Measurements from ENCODE around the gene RESF1.

The RESF1 gene

GRCh38 chr12:31959701-31960391 is 631 bp downstream of the RESF1 start:
- DNase-seq, result peak; percentile 74

DNA sequence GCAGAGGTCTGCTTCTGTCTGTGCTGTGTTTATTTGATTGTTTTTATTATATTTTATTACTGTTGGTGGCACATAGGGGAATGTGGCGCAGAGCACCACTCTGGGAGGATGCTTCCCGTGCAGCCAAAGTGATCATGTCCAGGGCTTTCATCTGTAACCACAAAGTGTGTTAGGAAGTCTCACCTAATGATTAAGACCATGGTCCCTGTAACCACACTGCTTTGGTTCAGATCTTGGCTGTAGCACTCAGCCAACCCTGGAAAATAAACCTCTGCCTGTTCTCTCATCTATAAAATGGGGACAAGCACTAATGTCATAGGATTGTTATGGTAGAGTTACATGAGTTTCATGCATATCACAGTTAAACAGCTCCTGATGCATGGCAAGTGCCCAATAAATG is 1.9 kb downstream of the RESF1 start:
- no peak for DNase-seq

GRCh38 chr12:31962076-31962475 is 2.9 kb downstream of the RESF1 start:
- no peak for DNase-seq

DNA sequence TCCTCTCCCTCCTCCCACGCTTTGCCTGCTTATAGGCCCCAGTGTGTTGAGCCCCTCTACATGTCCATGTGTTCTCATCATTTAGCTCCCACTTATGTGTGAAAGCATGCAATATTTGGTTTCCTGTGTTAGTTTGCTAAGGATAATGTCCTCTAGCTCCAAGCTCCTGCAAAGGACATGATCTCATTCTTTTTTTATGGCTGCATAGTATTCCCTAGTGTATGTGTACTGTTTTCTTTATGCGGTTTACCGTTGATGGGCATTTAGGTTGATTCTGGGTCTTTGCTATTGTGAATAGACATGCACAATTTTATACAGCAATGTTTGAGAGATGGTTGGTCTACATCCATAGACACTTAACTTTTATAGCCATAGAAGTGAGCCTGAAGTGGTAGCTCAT is 5.1 kb downstream of the RESF1 start:
- no peak for DNase-seq

DNA sequence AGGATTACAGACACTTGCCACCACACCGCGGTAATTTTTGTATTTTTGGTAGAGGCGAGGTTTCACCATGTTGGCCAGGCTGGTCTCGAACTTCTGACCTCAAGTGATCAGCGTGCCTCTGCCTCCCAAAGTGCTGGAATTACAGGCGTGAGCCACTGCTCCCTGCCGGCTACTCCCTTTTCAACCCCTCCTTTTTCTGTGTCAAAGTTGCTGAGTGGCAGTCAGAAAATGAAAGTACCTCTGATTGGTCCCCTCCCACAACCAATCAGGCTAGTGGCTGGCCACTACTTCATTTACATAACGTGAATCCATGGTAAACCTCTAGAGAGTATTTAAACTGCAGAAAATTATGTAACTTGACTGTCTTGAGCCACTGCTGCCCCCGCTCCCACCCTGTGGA is 5.9 kb downstream of the RESF1 start:
- DNase-seq, result no peak

GRCh38 chr12:31966558-31967205 is 7.5 kb downstream of the RESF1 start:
- DNase-seq, result no peak

DNA sequence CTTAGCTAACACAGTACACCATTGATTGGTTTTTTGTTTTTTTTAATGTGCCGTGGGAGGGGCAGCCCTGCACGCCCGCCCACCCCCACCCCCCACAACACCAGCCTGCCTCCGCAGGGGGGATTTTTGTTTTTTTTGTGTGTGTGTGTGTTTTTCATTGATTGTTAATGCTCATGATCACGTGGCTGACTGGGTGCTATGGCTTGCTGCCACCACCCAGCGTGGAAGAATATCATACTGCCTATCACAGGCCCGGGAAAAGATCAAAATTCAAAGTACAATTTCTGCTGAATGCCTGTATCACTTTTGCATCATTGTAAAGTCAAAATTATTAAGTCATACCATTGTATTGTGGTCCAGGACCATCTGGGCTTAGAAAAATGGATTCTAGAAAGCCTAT is 8.3 kb downstream of the RESF1 start:
- no peak for DNase-seq

DNA sequence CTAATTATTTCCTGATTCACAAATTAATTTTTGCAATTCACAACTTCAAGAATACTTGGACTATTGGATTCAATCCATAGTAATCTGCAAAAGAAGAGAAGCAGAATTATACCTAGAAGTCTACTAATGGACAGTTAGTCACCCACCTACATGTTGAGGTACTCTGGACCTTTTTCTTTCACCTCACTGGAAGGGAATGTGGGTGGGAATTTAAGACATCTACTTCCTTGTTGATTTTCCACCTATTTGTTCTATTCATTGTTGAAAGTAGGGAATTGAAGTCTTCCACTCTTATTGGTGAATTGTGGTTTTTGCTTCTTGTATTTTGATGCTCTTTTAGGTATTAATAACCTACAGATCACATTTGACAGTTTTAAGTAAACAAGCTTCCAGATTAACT is 11.0 kb downstream of the RESF1 start:
- DNase-seq, result no peak

DNA sequence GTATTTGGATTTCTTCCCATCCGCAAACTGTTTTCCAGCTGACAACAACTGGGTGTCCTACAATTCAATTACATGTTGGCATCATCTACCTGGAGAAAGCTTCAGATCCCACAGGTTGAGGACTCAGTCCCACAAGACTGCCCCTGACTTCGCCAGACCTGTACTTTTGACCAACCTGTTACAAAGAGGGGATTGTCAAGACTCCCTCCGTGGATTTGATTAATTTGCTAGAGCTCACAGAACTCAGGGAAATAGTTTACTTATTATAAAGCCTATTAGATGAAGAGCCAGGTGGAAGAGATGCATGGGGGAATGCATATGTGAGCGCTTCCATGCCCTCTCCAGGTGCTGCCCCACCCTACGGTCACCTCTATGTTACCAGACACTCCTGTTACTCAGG is 14.6 kb downstream of the RESF1 start:
- no peak for DNase-seq

GRCh38 chr12:31974673-31975072 is 15.5 kb downstream of the RESF1 start:
- no peak for DNase-seq

GRCh38 chr12:31984806-31985591 is 25.8 kb downstream of the RESF1 start:
- DNase-seq, result no peak

- DNase-seq, result no peak
Measured at GRCh38 chr12:31985832-31986231, 26.6 kb downstream of the RESF1 start.

DNA sequence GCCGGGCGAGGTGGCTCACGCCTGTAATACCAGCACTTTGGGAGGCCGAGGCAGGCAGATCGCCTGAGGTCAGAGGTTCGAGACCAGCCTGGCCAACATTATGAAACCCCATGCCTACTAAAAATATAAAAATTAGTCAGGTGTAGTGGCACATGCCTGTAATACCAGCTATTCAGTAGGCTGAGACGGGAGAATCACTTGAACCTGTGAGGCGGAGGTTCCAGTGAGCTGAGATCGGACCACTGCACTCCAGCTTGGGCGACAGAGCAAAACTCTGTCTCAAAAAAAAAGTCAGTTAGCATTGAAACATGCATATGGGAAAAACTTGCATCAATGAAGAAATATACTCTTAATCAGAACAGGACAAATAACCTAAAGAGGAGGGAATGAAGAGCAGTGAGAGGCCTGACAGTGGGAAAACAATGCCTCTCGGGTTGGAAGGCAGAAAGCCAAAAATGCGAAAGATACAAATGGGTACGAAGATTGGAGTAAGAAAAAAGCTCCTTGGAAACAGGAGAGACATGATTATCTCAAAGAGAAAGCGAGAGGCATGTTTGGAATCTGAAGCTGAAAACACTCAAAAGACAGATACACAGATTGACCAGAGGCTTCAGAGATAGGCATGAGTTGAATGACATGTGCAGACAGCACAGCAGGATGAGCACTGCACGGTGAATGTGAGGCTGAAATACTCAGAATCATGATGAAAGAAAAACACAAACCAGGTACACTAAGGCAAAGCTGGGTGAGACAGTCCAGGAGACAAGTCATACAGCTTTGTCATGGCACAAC is 30.6 kb downstream of the RESF1 start:
- no peak for DNase-seq

DNA sequence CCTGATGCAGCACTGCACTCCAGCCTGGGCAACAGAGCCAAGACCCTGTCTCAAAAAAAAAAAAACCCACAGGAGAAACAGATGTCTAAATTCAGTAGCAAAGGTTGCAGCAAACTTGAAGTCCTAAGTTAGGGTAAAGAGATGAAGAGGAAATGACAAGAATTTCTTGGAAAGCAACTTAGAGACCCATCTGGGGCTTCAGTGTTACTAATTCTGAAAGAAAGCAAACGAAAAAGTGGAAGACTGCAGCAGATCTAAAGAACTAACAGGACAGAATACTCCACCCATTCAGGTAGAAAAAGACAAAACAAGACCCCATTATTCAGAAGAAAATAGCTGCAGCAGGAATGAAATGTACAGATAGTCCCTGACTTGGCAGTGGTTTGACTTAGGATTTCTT is 31.9 kb downstream of the RESF1 start:
- DNase-seq, result no peak

GRCh38 chr12:31991815-31992214 is 32.6 kb downstream of the RESF1 start:
- DNase-seq, result no peak

DNA sequence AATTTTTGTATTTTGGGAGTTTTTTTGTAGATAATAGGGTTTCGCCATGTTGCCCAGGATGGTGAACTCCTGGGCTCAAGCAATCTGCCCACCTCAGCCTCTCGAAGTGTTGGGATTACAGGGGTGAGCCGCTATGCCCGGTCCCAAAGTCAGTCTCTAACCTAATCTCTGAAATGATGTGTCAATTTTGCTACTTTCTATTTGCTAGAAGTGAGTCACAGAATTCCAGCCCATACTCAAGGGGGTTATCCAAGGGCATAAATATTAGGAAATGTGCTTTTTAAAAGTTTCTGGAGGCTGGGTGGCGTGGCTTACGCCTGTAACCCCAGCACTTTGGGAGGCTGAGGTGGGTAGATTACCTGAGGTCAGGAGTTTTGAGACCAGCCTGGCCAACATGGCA is 40.5 kb downstream of the RESF1 start:
- DNase-seq, result no peak

- DNase-seq, result no peak
Measured at GRCh38 chr12:32000373-32001005, 41.3 kb downstream of the RESF1 start.

DNA sequence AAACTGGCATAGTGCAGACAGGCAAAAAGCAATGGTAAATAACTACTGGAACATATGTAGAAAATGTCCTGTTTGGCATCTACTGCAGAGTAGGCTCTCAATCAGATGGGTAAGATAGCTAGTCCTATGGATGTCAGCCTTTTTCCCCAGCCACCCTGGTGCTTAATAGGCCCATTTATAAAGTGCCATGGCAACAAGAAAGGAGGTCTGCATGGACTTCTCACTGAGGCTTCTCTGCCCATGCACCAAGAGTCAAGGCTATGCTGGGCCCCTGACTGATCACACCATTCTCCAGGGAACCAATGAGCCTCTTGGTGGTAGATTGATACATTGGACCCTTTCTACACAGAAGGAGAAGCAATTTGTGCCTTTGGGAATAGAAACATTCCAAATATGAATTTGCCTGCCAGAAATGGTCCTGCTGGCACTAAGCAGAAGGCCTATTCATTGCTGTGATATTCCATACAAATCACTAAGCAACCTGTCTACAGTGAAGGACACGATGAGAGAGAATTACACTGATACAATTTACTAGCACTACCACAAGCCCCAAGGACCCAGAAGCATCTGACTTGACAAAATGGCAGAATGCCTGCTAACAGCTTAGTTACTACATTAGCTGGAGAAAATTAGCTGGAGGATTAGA is 43.8 kb downstream of the RESF1 start:
- DNase-seq, result no peak

DNA sequence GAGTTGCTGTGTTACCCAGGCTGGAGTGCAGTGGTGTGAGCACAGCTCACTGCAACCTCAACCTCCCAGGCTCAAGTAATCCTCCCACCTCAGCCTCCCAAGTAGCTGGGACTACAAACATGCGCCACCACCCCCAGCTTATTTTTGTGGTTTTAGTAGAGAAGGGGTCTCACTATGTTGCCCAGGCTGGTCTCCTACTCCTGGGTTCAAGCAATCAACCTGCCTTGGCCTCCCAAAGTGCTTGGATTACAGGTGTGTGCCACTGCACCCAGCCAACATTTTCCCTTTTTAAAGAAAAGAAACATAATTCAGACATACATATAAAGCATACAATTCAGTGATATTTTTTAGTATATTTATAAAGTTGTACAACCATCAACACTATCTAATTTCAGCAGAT is 44.4 kb downstream of the RESF1 start:
- no peak for DNase-seq

DNA sequence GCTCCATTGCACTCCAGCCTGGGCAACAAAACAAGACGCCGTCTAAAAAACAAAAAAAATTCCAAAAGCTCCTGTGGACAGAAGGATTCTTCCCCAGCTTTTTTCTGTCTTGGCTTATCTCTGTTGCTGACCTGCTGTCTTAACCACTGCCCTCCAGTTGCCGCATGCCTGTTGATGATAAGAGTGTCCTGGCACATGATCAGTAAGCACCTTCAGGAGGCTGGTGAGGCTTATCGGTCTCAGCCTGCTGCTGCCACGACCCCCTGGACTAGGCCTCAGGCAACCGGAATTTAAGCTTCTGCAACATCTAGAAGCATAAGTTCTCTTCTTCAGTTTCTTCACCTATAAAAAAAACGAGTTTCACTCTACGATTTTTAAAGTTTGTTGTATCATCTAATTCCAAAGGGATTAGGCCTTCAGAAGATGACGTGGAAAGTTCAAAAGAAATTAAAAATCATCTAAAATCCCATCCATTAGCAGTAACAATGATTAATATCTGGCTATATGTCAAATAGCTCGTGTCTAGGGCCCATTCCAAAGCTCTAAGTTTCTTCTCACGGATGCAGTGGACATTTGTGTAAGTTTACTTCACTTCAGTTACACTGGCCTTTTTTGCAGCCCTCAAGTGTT is 46.4 kb downstream of the RESF1 start:
- DNase-seq, result no peak
